ENCODE measurements around the gene CLEC2A.

DNA sequence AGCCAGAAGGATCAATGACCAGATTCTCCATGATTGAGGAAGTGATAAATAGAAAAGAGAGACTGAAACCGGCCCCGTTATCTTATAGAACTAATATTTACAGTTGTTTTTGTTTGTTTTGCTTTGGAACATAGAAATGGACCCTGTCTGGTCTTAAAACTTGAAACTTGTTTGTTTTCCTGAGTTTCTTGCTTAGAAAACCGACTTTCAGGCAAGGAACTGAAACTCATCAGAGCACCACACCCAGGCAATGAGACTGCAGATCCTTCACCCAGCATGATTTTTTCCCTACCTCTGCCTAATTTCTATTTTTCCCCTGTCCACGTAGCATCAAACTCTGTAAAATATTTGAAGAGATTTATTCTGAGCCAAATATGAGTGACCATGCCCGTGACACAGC is 28.4 kb upstream of the CLEC2A start:
- TF ChIP-seq POLR2A (IDR thresholded peaks at IDR 0.05): no peak
- TF ChIP-seq, protein P1, sequence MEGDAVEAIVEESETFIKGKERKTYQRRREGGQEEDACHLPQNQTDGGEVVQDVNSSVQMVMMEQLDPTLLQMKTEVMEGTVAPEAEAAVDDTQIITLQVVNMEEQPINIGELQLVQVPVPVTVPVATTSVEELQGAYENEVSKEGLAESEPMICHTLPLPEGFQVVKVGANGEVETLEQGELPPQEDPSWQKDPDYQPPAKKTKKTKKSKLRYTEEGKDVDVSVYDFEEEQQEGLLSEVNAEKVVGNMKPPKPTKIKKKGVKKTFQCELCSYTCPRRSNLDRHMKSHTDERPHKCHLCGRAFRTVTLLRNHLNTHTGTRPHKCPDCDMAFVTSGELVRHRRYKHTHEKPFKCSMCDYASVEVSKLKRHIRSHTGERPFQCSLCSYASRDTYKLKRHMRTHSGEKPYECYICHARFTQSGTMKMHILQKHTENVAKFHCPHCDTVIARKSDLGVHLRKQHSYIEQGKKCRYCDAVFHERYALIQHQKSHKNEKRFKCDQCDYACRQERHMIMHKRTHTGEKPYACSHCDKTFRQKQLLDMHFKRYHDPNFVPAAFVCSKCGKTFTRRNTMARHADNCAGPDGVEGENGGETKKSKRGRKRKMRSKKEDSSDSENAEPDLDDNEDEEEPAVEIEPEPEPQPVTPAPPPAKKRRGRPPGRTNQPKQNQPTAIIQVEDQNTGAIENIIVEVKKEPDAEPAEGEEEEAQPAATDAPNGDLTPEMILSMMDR (IDR thresholded peaks at IDR 0.05): no peak

Measured in heart left ventricle (tissue), 13 donors.